GM19023 (cell line): ENCODE data around the gene KPNA6.

Source experiments
- ATAC-seq: cut with Tn5 transposase; IDR thresholded peaks from one replicate; pipeline ENCODE4 v1.9.1; 2021; ENCODE audit warnings: mild to moderate bottlenecking, moderate library complexity; ENCODE audit not compliant: unreplicated experiment

The KPNA6 gene

GRCh38 chr1:32186077-32186476 lies 78.2 kb downstream of the KPNA6 start:
- ATAC-seq, result no peak

- no peak for ATAC-seq
These were observed 78.6 kb downstream of the KPNA6 start for GRCh38 chr1:32186491-32186890.

- no peak for ATAC-seq
These were observed 80.0 kb downstream of the KPNA6 start for GRCh38 chr1:32187850-32188249.

GRCh38 chr1:32192220-32192948 lies 84.5 kb downstream of the KPNA6 start:
- ATAC-seq, result no peak

- ATAC-seq, result no peak
These were observed 87.1 kb downstream of the KPNA6 start for GRCh38 chr1:32194984-32195383.

- no peak for ATAC-seq
These were observed 87.7 kb downstream of the KPNA6 start for GRCh38 chr1:32195531-32195930.

GRCh38 chr1:32195972-32196823 lies 88.3 kb downstream of the KPNA6 start:
- no peak for ATAC-seq

GRCh38 chr1:32197074-32197473 lies 89.2 kb downstream of the KPNA6 start:
- no peak for ATAC-seq

- no peak for ATAC-seq
These were observed 90.0 kb downstream of the KPNA6 start for GRCh38 chr1:32197837-32198236.

GRCh38 chr1:32198237-32199042 lies 90.6 kb downstream of the KPNA6 start:
- ATAC-seq, result no peak

GRCh38 chr1:32199043-32199716 lies 91.3 kb downstream of the KPNA6 start:
- ATAC-seq, result no peak

- ATAC-seq, result no peak
These were observed 91.8 kb downstream of the KPNA6 start for GRCh38 chr1:32199717-32200072.

- no peak for ATAC-seq
These were observed 92.6 kb downstream of the KPNA6 start, which contains the start of gene CCDC28B for GRCh38 chr1:32200226-32201010. CCDC28B (plus strand) TSS chr1:32200595; CDS start chr1:32201936, 1,341 bp downstream.

GRCh38 chr1:32201011-32201855 lies 93.4 kb downstream of the KPNA6 start:
- ATAC-seq, result no peak

- no peak for ATAC-seq
These were observed 97.1 kb downstream of the KPNA6 start for GRCh38 chr1:32204943-32205361.

GRCh38 chr1:32205401-32206370 lies 97.8 kb downstream of the KPNA6 start, which contains the start of gene IQCC:
IQCC (plus strand) TSS chr1:32205671; CDS start chr1:32205682, 11 bp downstream.
- ATAC-seq, result peak; percentile 37

- no peak for ATAC-seq
These were observed 100.6 kb downstream of the KPNA6 start for GRCh38 chr1:32208469-32208868.

GRCh38 chr1:32208891-32209328 lies 101.1 kb downstream of the KPNA6 start, which contains the start of gene DCDC2B:
DCDC2B (plus strand) TSS chr1:32209089; CDS start chr1:32209094, 5 bp downstream.
- ATAC-seq, result no peak
